Measurements from ENCODE around the gene DDI2.

Gene DDI2

DNA sequence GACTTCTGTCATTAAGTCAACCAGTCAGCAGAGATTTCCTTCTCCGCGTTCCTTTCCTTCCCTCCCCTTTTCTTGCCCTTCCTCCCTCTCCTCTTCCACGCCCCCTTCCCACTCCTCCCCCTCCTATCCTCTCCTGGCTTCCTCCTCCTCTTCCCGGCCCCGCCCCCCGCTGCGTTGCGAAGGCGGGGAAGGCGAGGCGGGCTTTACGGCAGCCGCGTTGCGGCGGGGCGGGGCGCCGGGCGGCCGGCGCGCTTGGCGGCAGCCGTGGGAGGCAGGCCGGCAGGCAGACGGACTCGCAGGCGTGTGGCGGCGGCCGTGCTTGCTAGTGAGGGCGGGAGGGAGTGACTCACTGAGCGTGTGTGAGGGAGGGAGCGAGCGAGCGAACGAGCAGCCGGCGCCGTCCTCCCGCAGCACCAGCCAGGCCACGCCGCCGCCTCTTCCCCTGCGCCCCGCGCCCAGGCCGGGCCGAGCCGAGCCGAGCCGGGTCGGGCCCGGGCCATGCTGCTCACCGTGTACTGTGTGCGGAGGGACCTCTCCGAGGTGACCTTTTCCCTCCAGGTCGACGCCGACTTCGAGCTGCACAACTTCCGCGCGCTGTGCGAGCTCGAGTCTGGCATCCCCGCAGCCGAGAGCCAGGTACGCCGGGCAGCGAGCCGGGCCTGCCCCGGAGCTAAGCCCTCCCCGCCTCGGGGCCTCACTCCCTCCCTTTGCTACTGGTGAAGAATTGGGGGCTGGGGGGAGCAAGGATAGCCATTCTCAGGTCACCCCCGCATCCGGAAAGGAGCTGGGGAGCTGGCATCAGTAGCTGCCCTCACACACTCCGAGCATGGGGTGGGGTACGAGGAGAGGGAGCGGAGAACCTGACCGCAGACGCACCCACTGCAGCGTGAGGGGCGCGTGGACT, at the start of gene DDI2:
Gene DDI2, plus strand, starts transcription at position 286 of the 904 bp plus-strand sequence. Its CDS starts 213 bp downstream, at position 499.
- peaks cover 50% of the 10 kb centered on the region for H3K79me2 ChIP-seq (ENCODE audit: insufficient read depth, low read length)
- peak within 1 kb of the TSS; percentile 94 for H3K9ac ChIP-seq (ENCODE audit: low read length)
- H3K4me2 ChIP-seq (ENCODE audit: low read depth, low read length, poor library complexity, severe bottlenecking): peak within 1 kb of the TSS; percentile 87
- no peaks in the 10 kb centered on the region for H3K36me3 ChIP-seq (ENCODE audit: low read length)
- no peaks in the 10 kb centered on the region for H3K27me3 ChIP-seq (ENCODE audit: low read length)
- H3K27ac ChIP-seq (ENCODE audit: low read depth, low read length): peak within 1 kb of the TSS; percentile 75
- H3K4me3 ChIP-seq (ENCODE audit: insufficient read depth, low read length, poor library complexity, severe bottlenecking): peak within 1 kb of the TSS; percentile 67
- H3F3A ChIP-seq (ENCODE audit: insufficient read depth): peaks cover 11% of the 10 kb centered on the region
- no peaks in the 10 kb centered on the region for H3K9me3 ChIP-seq (ENCODE audit: insufficient read depth, low read length)
- H4K20me1 ChIP-seq (ENCODE audit: low read depth, low read length): peaks cover 13% of the 10 kb centered on the region; the same call in 1 of the 2 replicates
- no peaks in the 10 kb centered on the region for H3K9me2 ChIP-seq (replicated peaks; ENCODE audit: insufficient read depth, low read length)
- peak within 1 kb of the TSS; percentile 83 for H2AFZ ChIP-seq (ENCODE audit: low read depth, low read length, severe bottlenecking)
- TF ChIP-seq, protein P1, sequence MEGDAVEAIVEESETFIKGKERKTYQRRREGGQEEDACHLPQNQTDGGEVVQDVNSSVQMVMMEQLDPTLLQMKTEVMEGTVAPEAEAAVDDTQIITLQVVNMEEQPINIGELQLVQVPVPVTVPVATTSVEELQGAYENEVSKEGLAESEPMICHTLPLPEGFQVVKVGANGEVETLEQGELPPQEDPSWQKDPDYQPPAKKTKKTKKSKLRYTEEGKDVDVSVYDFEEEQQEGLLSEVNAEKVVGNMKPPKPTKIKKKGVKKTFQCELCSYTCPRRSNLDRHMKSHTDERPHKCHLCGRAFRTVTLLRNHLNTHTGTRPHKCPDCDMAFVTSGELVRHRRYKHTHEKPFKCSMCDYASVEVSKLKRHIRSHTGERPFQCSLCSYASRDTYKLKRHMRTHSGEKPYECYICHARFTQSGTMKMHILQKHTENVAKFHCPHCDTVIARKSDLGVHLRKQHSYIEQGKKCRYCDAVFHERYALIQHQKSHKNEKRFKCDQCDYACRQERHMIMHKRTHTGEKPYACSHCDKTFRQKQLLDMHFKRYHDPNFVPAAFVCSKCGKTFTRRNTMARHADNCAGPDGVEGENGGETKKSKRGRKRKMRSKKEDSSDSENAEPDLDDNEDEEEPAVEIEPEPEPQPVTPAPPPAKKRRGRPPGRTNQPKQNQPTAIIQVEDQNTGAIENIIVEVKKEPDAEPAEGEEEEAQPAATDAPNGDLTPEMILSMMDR (IDR thresholded peaks at IDR 0.05; ENCODE audit: insufficient read depth, low read length, poor library complexity, severe bottlenecking): no peak
- no peak for TF ChIP-seq EZH2phosphoT487 (conservative IDR thresholded peaks at IDR 0.05; ENCODE audit: low read length)

DNA sequence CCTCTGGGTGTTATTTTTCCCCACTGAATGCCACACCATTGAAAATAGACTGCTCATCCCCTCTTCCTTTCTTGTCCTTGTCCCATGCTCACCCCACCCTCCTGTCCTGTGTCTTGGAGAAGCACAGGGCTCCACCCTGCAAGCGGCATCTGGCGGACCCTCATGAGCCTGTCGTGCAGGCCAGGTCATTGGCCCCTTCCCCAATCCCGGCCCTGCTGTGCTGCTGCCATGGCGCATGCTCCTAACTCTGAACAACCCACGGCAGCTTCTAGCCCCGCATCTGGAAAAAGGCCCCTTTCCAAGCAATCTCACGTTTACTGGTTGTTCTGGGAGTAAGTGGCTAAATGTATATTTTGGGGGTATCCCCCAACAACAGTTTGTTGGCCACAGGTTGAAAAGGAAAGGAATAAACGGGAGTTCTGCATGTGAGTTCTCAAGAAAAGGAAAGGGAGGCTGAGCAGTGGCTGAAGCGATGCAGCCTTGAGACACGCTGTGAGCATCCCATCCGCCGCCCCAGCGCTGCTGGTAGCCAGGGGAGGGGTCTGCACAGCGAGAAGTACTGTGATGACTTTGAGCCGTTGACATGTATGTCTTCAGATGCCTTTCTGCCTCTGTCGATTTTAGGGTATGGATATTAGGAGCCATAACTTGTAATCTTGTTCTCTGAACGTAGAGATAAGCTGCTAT, 48.7 kb upstream of the DDI2 start:
- no peak overlapping the region for H3K9ac ChIP-seq (ENCODE audit: low read length)
- H3K79me2 ChIP-seq (ENCODE audit: insufficient read depth, low read length): no peaks in the 10 kb centered on the region
- no peaks in the 10 kb centered on the region for H3K27me3 ChIP-seq (ENCODE audit: low read length)
- H3K27ac ChIP-seq (ENCODE audit: low read depth, low read length): no peak overlapping the region
- peaks cover 19% of the 10 kb centered on the region for H3F3A ChIP-seq (ENCODE audit: insufficient read depth)
- no peaks in the 10 kb centered on the region for H4K20me1 ChIP-seq (ENCODE audit: low read depth, low read length)
- no peak overlapping the region for H3K4me3 ChIP-seq (ENCODE audit: insufficient read depth, low read length, poor library complexity, severe bottlenecking)
- no peaks in the 10 kb centered on the region for H3K9me3 ChIP-seq (ENCODE audit: insufficient read depth, low read length)
- no peaks in the 10 kb centered on the region for H3K9me2 ChIP-seq (replicated peaks; ENCODE audit: insufficient read depth, low read length)
- H3K36me3 ChIP-seq (ENCODE audit: low read length): peaks cover 7% of the 10 kb centered on the region; the same call in 1 of the 2 replicates
- H3K4me2 ChIP-seq (ENCODE audit: low read depth, low read length, poor library complexity, severe bottlenecking): no peak overlapping the region
- no peak overlapping the region for H2AFZ ChIP-seq (ENCODE audit: low read depth, low read length, severe bottlenecking)
- TF ChIP-seq, protein P1 (IDR thresholded peaks at IDR 0.05; ENCODE audit: insufficient read depth, low read length, poor library complexity, severe bottlenecking): no peak
- TF ChIP-seq EZH2phosphoT487 (conservative IDR thresholded peaks at IDR 0.05; ENCODE audit: low read length): no peak

DNA sequence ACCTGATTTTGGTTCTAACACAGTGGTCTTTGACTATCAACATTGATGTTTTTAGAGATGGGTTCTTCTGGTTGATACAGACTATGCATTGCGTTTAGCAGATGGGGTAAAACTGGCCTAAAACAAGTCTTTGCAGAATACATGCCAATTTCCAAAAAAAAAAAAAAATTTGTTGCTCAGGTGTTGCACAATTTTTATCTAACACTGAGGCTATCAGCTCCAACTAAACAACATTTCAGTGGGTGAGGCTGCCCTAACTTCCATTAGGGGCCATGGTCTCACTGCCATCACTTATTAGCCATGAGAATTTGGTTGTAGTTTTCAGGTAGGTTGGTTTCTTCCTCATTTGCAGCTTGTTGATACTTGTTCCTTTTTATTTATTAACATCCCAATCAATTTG, 46.4 kb upstream of the DDI2 start:
- H2AFZ ChIP-seq (ENCODE audit: low read depth, low read length, severe bottlenecking): no peak overlapping the region
- H3K4me2 ChIP-seq (ENCODE audit: low read depth, low read length, poor library complexity, severe bottlenecking): no peak overlapping the region
- no peaks in the 10 kb centered on the region for H3K9me2 ChIP-seq (replicated peaks; ENCODE audit: insufficient read depth, low read length)
- H3K27ac ChIP-seq (ENCODE audit: low read depth, low read length): peak overlapping the region; percentile 81
- no peak overlapping the region for H3K4me3 ChIP-seq (ENCODE audit: insufficient read depth, low read length, poor library complexity, severe bottlenecking)
- H3K79me2 ChIP-seq (ENCODE audit: insufficient read depth, low read length): no peaks in the 10 kb centered on the region
- H3K9me3 ChIP-seq (ENCODE audit: insufficient read depth, low read length): no peaks in the 10 kb centered on the region
- 0 out of 2 replicates have a peak, but pooled peaks cover 2% of the 10 kb centered on the region for H3K36me3 ChIP-seq (ENCODE audit: low read length)
- H3K27me3 ChIP-seq (ENCODE audit: low read length): no peaks in the 10 kb centered on the region
- H3F3A ChIP-seq (ENCODE audit: insufficient read depth): peaks cover 22% of the 10 kb centered on the region
- no peak overlapping the region for H3K9ac ChIP-seq (ENCODE audit: low read length)
- H4K20me1 ChIP-seq (ENCODE audit: low read depth, low read length): no peaks in the 10 kb centered on the region
- TF ChIP-seq EZH2phosphoT487 (conservative IDR thresholded peaks at IDR 0.05; ENCODE audit: low read length): no peak
- TF ChIP-seq, protein P1 (IDR thresholded peaks at IDR 0.05; ENCODE audit: insufficient read depth, low read length, poor library complexity, severe bottlenecking): no peak

Data from SU-DHL-6 (cell line).